ENCODE data around the gene C17orf58.

GRCh38 chr17:68033636-68034451 lies 37.6 kb upstream of the C17orf58 start:
- TF ChIP-seq, protein P1, sequence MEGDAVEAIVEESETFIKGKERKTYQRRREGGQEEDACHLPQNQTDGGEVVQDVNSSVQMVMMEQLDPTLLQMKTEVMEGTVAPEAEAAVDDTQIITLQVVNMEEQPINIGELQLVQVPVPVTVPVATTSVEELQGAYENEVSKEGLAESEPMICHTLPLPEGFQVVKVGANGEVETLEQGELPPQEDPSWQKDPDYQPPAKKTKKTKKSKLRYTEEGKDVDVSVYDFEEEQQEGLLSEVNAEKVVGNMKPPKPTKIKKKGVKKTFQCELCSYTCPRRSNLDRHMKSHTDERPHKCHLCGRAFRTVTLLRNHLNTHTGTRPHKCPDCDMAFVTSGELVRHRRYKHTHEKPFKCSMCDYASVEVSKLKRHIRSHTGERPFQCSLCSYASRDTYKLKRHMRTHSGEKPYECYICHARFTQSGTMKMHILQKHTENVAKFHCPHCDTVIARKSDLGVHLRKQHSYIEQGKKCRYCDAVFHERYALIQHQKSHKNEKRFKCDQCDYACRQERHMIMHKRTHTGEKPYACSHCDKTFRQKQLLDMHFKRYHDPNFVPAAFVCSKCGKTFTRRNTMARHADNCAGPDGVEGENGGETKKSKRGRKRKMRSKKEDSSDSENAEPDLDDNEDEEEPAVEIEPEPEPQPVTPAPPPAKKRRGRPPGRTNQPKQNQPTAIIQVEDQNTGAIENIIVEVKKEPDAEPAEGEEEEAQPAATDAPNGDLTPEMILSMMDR (IDR thresholded peaks at IDR 0.05), result no peak
- no peak for TF ChIP-seq POLR2A (IDR thresholded peaks at IDR 0.05)
